Astrocyte of the spinal cord (primary cell): ENCODE results near the gene ISG20.

Source experiments
- DNase-seq: peaks from one replicate; pipeline ENCODE4 v3.0.0; 2011; ENCODE audit warnings: low read depth, low spot score
- H3K4me3 ChIP-seq: 2 replicates; pipeline ENCODE4 v1.5.1; 2011; ENCODE audit warnings: low read depth, mild to moderate bottlenecking, low read length, moderate library complexity
- in situ Hi-C: cut with HindIII; loops from 2 replicates; pipeline ENCODE4 v1.10.0; 2017; ENCODE audit warnings: low sequenced_read_pairs
- TF ChIP-seq, protein P1 (sequence below): IDR thresholded peaks from 2 replicates; pipeline ENCODE4 v1.5.1; 2012; ENCODE audit warnings: low read depth, mild to moderate bottlenecking, low read length, inconsistent platforms

Gene ISG20

DNA sequence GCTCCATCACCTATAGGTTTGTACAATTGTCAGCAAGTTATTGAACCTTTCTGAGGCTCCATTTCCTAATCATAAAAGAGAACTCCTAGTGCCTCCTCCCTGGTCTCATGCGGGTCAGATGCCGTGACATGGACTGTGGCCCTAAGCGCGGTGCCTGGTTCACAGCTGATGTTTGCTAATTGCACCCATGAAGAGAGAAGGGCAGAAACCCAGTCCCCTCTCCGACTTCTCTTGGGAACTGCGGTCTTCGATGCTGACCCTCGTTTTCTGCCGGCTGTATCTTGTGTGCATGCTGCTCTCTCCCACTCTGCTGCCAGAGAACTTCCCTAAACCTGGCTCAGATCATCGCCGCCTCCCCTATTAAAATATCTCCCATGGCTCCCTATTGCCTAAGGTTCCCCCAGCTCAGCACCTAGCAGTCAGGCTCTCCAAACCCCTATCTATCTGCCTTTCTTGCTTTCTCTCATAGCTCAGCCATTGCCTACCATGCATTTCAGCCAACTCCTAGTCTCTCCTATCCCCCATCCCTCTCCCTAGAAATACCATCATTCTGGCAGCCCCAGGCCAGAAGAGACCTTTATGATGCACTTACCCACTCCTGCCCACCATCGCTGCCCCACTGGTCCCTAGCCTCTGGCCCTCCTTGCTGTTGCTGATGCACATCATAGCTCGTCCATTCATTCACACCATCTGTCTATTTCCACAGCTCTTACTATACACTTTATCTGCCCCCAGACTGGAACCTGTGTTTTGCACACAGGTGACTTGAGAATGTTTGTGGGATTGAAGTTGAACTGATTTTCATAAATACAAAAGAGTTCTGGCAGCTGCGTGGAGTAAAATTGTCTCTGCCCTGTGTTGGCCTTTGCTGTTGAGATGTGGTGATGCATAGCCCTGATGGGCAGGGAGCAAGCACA lies 6.6 kb downstream of the ISG20 start:
- no peak for DNase-seq
- TF ChIP-seq, protein P1, sequence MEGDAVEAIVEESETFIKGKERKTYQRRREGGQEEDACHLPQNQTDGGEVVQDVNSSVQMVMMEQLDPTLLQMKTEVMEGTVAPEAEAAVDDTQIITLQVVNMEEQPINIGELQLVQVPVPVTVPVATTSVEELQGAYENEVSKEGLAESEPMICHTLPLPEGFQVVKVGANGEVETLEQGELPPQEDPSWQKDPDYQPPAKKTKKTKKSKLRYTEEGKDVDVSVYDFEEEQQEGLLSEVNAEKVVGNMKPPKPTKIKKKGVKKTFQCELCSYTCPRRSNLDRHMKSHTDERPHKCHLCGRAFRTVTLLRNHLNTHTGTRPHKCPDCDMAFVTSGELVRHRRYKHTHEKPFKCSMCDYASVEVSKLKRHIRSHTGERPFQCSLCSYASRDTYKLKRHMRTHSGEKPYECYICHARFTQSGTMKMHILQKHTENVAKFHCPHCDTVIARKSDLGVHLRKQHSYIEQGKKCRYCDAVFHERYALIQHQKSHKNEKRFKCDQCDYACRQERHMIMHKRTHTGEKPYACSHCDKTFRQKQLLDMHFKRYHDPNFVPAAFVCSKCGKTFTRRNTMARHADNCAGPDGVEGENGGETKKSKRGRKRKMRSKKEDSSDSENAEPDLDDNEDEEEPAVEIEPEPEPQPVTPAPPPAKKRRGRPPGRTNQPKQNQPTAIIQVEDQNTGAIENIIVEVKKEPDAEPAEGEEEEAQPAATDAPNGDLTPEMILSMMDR = no peak
- no peak overlapping the region for H3K4me3 ChIP-seq
- in situ Hi-C loops = no loop called here

DNA sequence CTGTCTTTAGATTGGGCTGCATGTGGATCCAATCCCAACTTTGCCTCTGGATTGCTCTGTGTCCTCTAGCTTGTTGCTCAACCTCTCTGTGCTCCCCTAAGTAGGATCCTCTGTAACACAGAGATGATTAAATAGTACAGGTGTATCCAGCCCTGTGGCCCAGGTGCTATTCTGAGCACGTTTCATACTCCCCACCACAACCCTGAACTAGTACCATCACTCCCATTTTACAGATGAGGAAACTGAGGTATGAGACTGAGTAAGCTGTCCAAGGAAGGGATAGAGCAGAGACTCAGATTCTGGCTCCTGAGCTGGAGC lies 7.2 kb downstream of the ISG20 start:
- H3K4me3 ChIP-seq = no peak overlapping the region
- no peak for DNase-seq
- TF ChIP-seq, protein P1 = no peak
- in situ Hi-C loops = no loop called here

DNA sequence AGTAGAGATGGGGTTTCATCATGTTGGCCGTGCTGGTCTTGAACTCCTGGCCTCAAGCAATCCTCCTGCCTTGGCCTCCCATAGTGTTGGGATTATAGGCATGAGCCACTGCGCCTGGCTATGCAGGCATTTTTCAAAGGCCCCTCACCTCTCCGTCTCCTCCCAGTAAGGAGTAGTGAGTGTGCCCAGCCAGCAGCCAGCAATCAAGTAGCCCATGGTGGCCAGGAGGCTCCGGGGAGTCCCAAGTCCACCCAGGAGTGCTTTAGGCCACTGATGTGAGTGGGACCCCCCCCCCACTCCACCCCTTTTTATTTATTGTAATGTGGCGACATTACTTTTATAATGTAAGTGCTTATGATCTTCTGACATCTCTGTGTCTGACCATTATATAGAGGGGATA lies 8.1 kb downstream of the ISG20 start:
- in situ Hi-C loops = no loop called here
- TF ChIP-seq, protein P1 = no peak
- no peak for DNase-seq
- H3K4me3 ChIP-seq = no peak overlapping the region

DNA sequence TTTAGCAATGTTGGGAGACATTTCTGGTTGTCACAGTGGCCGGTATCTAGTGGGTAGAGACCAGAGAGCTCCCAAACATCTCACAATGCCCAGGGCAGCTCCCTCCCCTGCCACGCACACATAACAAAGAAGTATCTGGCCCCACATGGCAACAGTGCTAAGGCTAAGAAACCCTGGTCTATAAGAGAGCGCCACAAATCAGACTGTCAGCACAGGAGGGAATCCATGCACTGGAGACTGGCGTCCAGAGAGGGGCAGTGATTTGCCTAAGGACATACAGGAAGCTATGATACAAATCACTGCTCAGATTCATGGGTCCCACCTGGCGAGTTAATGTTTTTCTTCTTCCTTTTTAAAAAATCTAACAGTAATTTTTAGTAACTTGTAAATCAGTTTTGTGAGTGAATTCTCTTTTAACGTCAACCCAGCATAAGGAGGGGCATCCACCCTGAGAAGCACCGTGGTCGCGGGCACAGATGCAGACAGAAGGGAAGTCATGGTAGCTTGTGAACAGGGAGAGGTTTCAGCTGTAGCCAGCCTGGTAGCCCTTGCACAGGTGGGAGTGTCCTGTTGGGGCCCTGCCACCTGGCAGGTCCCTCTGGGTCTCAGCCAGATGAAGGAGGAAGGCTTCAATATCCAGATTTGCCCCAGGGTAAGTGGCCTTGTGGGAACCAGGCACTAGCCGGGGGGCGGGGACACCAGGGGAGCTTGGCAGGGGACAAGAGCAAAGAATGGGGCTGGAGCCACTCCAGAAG lies 8.7 kb downstream of the ISG20 start:
- no peak for DNase-seq
- in situ Hi-C loops = no loop called here
- no peak overlapping the region for H3K4me3 ChIP-seq
- TF ChIP-seq, protein P1 = no peak

DNA sequence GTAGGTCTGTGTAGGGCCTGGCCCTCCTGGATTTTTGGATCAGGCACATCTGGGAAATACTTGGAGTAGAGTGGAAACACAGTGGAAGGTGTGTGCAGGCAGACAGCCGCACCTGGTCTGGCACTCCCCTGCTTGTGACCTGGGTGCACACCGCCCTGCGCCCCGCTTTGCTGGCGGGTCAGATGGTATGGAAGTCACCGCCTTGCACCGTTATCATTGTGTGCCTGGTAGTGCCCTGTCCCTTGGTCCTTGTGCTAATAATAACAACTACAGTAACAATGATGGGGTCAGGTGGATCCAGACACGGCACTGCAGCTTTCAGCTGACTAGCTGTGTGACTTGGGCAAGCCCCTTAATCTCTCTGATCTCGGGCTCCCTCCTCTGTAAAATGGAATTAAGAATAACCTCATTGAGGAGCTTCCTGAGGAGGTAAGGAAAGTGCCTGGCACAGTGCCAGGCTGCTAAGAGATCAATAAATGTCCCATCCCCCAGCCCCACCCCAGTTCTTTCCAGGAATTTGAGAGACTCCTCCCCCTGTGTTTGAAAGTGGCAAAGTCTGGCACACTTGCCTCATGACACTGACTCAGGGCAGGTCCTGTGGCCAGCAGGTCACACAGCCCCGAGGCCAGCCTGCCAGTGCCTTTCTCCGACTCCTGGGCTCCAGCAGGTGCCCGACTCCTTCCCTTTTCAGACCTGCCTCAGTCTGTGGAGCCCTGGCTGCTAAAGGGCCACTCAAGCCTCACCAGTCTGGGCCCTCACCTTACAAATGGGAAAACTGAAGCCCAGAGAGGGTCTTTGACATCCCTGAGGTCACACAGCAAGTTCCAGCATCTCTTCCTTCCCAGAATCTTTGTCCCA lies 9.8 kb downstream of the ISG20 start:
- in situ Hi-C loops = no loop called here
- TF ChIP-seq, protein P1 = no peak
- no peak for DNase-seq

DNA sequence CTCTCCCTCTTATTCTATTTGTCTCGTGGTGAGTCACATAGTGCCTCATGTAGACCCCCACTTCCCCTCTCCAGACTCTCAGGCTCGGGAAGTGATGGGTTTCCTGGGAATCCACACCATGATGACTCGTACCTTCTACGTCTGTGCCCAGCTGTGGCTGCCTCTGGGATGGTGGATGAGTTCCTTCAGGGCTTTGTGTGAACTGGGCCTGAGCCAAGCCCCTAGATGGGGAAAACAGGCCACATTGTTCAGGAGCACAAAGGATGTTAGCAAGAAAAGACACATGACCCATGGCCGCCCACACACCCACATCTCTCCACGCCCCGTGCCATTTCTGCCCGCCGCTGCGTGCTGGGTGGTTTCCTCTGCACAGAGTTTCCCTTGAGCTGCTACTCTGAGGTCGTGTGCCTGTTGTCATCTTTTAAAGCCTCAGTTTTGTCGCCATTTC lies 10.5 kb downstream of the ISG20 start:
- no peak overlapping the region for H3K4me3 ChIP-seq
- peak; percentile 87 for DNase-seq
- TF ChIP-seq, protein P1 = no peak
- in situ Hi-C loops = no loop called here

More for the DNA sequence above, 9.8 kb downstream of the ISG20 start:
- no peak overlapping the region for H3K4me3 ChIP-seq
